K562 (cell line): ENCODE data around the gene SCAMP1. TPM values are rescaled to one million over a fixed set of nuclear protein-coding genes. Genes with fewer than 3 reads are reported as not detected.
A peak's percentile ranks its signal among the peaks of the same experiment; 100 is the strongest.

Experiments
- BRCA1 ChIP-seq, 2 experiments: fragments of 450-650 bp in 1 of 2; sonication (generic) in 1 of 2; formaldehyde crosslinking in 1 of 2; IDR thresholded peaks; 2 replicates each; pipeline versions ENCODE4 v1.5.0 to v1.6.1; 2017 to 2020; ENCODE audit warnings: mild to moderate bottlenecking in 1 of 2, missing genetic modification reagents in 1 of 2
- ETV6 ChIP-seq, 3 experiments: fragments of 150-350 bp in 1 of 3; sonication (generic) in 1 of 3; formaldehyde crosslinking in 1 of 3; IDR thresholded peaks; 2 replicates each; pipeline versions ENCODE4 v1.6.1 to v1.8.0; 2014 to 2022; ENCODE audit warnings: borderline replicate concordance in 2 of 3, low read depth in 2 of 3, antibody characterized with exemption in 1 of 3, low read length in 1 of 3, mild to moderate bottlenecking in 1 of 3, missing genetic modification reagents in 1 of 3
- EZH2 ChIP-seq: IDR thresholded peaks from 2 replicates; pipeline ENCODE4 v1.6.1; 2012; ENCODE audit warnings: low read depth, mild to moderate bottlenecking, inconsistent platforms, low read length, borderline replicate concordance
- MEF2A ChIP-seq: IDR thresholded peaks from 2 replicates; pipeline ENCODE4 v1.6.1; 2011; ENCODE audit warnings: low read depth, mild to moderate bottlenecking, low read length, moderate library complexity; ENCODE audit not compliant: control insufficient read depth
- RAD51 ChIP-seq: fragments of 450-650 bp; IDR thresholded peaks from 2 replicates; pipeline ENCODE4 v1.7.1; 2016; ENCODE audit warnings: low read depth, mild to moderate bottlenecking, borderline replicate concordance
- U2AF1 ChIP-seq: fragments of 200-400 bp; formaldehyde crosslinking; optimal IDR thresholded peaks from 2 replicates; pipeline ENCODE3; 2017; ENCODE audit warnings: mild to moderate bottlenecking, low read depth, low read length, moderate library complexity
- ZFX ChIP-seq: sonication (generic); formaldehyde crosslinking; IDR thresholded peaks from 2 replicates; pipeline ENCODE4 v1.8.0; 2022; ENCODE audit warnings: mild to moderate bottlenecking, missing genetic modification reagents, moderate library complexity
- ZNF174 ChIP-seq: fragments of 250-450 bp; sonication (Bioruptor Pico); IDR thresholded peaks from 2 replicates; pipeline ENCODE4 v1.4.0; 2020; ENCODE audit warnings: mild to moderate bottlenecking
- ZNF212 ChIP-seq: fragments of 450-650 bp; formaldehyde crosslinking; IDR thresholded peaks from 2 replicates; pipeline ENCODE4 v1.4.0; 2020; ENCODE audit warnings: mild to moderate bottlenecking
- ZNF507 ChIP-seq: conservative IDR thresholded peaks from 2 replicates; pipeline ENCODE4 v1.6.1; 2017; ENCODE audit warnings: missing genetic modification characterization, missing compliant biosample characterization
- ZNF77 ChIP-seq: fragments of 250-450 bp; sonication (Bioruptor Pico); IDR thresholded peaks from 2 replicates; pipeline ENCODE4 v1.5.0; 2020
- polyA plus RNA-seq, 8 experiments: library from polyadenylated mRNA; depleted of rRNA in 4 of 8; stranded (reverse) in 5 of 8; unstranded in 3 of 8; fragments of >200 nt; fragmentation: Nextera tagmentation in 2 of 8; fragmentation: Illumina TruSeq in 1 of 8; extraction: Ambion mirVana in 2 of 8; extraction: Trizol in 1 of 8; gene quantifications; 2 replicates each; pipeline versions ENCODE4 v1.2.1 to v1.2.3, GENCODE V29; 2011 to 2014; ENCODE audit warnings: inconsistent platforms in 1 of 8, missing spikeins in 1 of 8
- total RNA-seq, 7 experiments: library from RNA; depleted of rRNA in 6 of 7; stranded (reverse); fragments of >200 nt in 6 of 7; fragmentation: Illumina TruSeq in 2 of 7; extraction: Trizol in 2 of 7; gene quantifications; 2 replicates each; pipeline versions ENCODE4 v1.2.1 to v1.2.3, GENCODE V29; 2011 to 2021; ENCODE audit warnings: low replicate concordance in 1 of 7
- TF ChIP-seq, protein P1 (sequence below): sonication (generic); formaldehyde crosslinking; IDR thresholded peaks from 2 replicates; pipeline ENCODE4 v1.8.1; 2023; ENCODE audit warnings: mild to moderate bottlenecking, missing genetic modification reagents
- TF ChIP-seq, protein P2 (sequence below): fragments of 450-650 bp; formaldehyde crosslinking; IDR thresholded peaks from 2 replicates; pipeline ENCODE4 v1.4.0; 2020; ENCODE audit warnings: mild to moderate bottlenecking
- TF ChIP-seq, protein P3 (sequence below): sonication (generic); formaldehyde crosslinking; IDR thresholded peaks from 2 replicates; pipeline ENCODE4 v1.8.0; 2023; ENCODE audit warnings: mild to moderate bottlenecking, missing genetic modification reagents
- TF ChIP-seq, protein P4 (sequence below): IDR thresholded peaks from 2 replicates; pipeline ENCODE4 v1.6.1; 2014; ENCODE audit warnings: antibody characterized with exemption
- TF ChIP-seq, protein P5 (sequence below): fragments of 250-450 bp; sonication (Bioruptor Pico); IDR thresholded peaks from 2 replicates; pipeline ENCODE4 v1.6.1; 2021; ENCODE audit warnings: mild to moderate bottlenecking
- TF ChIP-seq, protein P6 (sequence below): fragments of 250-450 bp; sonication (Bioruptor Pico); IDR thresholded peaks from 2 replicates; pipeline ENCODE4 v1.8.0; 2021; ENCODE audit warnings: mild to moderate bottlenecking, moderate library complexity

SCAMP1 gene
- total and polyA plus RNA-seq, 9 of the 15 experiments (the other 6 are each of a cell fraction or from before 2014, with no cell fraction given): 5.4 to 23.9 (median 13.8) TPM

DNA sequence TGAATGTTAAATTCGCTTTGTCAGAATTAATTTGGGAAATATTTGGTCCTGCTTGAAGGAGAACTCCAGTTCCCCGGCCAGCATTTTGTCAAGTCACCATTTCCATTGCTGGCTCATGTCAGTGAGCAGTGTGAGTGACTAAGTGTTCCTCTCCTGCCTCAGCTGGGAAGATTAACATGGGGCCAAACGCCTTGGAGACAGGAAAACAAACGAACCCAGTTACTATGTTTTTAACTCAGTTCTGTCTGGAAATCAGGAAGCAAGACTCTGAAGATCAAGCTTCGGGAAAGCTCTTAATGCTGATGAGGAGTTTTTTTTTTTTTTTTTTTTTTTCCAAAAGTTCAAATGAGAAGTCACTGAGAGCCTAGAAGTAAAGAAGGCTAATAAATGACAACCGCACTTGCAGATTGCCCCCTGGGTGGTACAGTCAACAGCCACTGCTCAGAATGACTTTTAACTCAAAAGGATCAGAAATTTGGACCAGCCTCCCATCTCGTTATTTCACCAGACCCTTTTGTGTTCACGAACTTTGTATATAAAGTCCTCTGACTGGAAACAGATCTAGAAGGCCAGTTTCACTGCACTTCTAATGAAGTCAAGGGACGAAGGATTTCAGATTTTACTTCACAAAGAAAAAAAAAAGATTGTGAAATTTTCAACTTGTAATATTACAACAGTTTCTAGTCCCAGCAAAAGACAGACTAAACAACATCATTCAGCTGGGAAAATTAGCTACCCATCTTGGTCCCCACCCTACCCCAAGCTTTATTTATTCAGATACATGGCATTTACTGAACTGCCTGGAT is 166.8 kb downstream of the SCAMP1 start (continued):
- TF ChIP-seq ZNF212 (CRISPR knock-in tag): no peak
- no peak for TF ChIP-seq ZFX
- TF ChIP-seq, protein P1, sequence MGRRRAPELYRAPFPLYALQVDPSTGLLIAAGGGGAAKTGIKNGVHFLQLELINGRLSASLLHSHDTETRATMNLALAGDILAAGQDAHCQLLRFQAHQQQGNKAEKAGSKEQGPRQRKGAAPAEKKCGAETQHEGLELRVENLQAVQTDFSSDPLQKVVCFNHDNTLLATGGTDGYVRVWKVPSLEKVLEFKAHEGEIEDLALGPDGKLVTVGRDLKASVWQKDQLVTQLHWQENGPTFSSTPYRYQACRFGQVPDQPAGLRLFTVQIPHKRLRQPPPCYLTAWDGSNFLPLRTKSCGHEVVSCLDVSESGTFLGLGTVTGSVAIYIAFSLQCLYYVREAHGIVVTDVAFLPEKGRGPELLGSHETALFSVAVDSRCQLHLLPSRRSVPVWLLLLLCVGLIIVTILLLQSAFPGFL: no peak
- no peak for TF ChIP-seq RAD51
- TF ChIP-seq, protein P2, sequence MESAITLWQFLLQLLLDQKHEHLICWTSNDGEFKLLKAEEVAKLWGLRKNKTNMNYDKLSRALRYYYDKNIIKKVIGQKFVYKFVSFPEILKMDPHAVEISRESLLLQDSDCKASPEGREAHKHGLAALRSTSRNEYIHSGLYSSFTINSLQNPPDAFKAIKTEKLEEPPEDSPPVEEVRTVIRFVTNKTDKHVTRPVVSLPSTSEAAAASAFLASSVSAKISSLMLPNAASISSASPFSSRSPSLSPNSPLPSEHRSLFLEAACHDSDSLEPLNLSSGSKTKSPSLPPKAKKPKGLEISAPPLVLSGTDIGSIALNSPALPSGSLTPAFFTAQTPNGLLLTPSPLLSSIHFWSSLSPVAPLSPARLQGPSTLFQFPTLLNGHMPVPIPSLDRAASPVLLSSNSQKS (CRISPR knock-in tag): no peak
- TF ChIP-seq BRCA1 (IDR thresholded peaks at IDR 0.05): no peak
- no peak for TF ChIP-seq BRCA1 (CRISPR knock-in tag; IDR thresholded peaks at IDR 0.05)
- no peak for TF ChIP-seq U2AF1
- TF ChIP-seq, protein P3, sequence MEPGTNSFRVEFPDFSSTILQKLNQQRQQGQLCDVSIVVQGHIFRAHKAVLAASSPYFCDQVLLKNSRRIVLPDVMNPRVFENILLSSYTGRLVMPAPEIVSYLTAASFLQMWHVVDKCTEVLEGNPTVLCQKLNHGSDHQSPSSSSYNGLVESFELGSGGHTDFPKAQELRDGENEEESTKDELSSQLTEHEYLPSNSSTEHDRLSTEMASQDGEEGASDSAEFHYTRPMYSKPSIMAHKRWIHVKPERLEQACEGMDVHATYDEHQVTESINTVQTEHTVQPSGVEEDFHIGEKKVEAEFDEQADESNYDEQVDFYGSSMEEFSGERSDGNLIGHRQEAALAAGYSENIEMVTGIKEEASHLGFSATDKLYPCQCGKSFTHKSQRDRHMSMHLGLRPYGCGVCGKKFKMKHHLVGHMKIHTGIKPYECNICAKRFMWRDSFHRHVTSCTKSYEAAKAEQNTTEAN (CRISPR knock-in tag): no peak
- TF ChIP-seq, protein P4, sequence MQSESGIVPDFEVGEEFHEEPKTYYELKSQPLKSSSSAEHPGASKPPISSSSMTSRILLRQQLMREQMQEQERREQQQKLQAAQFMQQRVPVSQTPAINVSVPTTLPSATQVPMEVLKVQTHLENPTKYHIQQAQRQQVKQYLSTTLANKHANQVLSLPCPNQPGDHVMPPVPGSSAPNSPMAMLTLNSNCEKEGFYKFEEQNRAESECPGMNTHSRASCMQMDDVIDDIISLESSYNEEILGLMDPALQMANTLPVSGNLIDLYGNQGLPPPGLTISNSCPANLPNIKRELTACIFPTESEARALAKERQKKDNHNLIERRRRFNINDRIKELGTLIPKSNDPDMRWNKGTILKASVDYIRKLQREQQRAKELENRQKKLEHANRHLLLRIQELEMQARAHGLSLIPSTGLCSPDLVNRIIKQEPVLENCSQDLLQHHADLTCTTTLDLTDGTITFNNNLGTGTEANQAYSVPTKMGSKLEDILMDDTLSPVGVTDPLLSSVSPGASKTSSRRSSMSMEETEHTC: 0 out of 2 replicates have a peak, but pooled peaks have one; percentile 9
- no peak for TF ChIP-seq ZNF174
- TF ChIP-seq, protein P5, sequence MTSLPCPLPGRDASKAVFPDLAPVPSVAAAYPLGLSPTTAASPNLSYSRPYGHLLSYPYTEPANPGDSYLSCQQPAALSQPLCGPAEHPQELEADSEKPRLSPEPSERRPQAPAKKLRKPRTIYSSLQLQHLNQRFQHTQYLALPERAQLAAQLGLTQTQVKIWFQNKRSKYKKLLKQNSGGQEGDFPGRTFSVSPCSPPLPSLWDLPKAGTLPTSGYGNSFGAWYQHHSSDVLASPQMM (CRISPR knock-in tag): no peak
- TF ChIP-seq ETV6 (IDR thresholded peaks at IDR 0.05; ENCODE audit: borderline replicate concordance in 1 of 2, low read depth in 2 of 2, low read length in 1 of 2): no peak
- TF ChIP-seq ETV6 (CRISPR knock-in tag; IDR thresholded peaks at IDR 0.05; ENCODE audit: borderline replicate concordance): no peak
- TF ChIP-seq, protein P6, sequence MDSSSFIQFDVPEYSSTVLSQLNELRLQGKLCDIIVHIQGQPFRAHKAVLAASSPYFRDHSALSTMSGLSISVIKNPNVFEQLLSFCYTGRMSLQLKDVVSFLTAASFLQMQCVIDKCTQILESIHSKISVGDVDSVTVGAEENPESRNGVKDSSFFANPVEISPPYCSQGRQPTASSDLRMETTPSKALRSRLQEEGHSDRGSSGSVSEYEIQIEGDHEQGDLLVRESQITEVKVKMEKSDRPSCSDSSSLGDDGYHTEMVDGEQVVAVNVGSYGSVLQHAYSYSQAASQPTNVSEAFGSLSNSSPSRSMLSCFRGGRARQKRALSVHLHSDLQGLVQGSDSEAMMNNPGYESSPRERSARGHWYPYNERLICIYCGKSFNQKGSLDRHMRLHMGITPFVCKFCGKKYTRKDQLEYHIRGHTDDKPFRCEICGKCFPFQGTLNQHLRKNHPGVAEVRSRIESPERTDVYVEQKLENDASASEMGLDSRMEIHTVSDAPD: no peak
- TF ChIP-seq EZH2: no peak
- TF ChIP-seq ZNF77 (CRISPR knock-in tag): no peak
- no peak for TF ChIP-seq MEF2A
- no peak for TF ChIP-seq ZNF507 (tag)
